H1 (cell line): Measurements from ENCODE around the gene INVS. TPM values are rescaled to one million over a fixed set of nuclear protein-coding genes. Genes with fewer than 3 reads are reported as not detected.
"Not testable (repeated sequence)": the region's sequence is repeated elsewhere in the genome, so short reads cannot be mapped to it uniquely, and the experiment has no call there.

Experiments
- CTCF ChIA-PET: fragments of 300-600 bp; sonication (Branson Sonifier 250); formaldehyde crosslinking; loops from one replicate; lab custom pipeline; 2021; ENCODE audit not compliant: partially characterized antibody; lab: Charles Lee
- POLR2A ChIA-PET: fragments of 300-600 bp; sonication (Branson Sonifier 250); formaldehyde crosslinking; loops from one replicate; lab custom pipeline; 2021; ENCODE audit warnings: inconsistent platforms; ENCODE audit not compliant: partially characterized antibody; lab: Charles Lee
- DNase-seq, 2 experiments: peaks; one replicate each; pipeline versions ENCODE4 v3.0.0 to v3.0.0-alpha.2; 2010 to 2022; ENCODE audit warnings: low spot score in 2 of 2, low read depth in 1 of 2, mixed read lengths in 1 of 2
- FAIRE-seq: peaks from 2 replicates; lab custom pipeline; 2011; peaks lifted over from hg19 to GRCh38; lab: Jason Lieb, UNC
- H2AFZ ChIP-seq: 2 replicates; pipeline ENCODE4 v1.8.1; 2012; ENCODE audit warnings: low read length, inconsistent platforms
- H2AK5ac ChIP-seq: 2 replicates; pipeline ENCODE4 v1.6.1; 2013; ENCODE audit warnings: low read depth, low read length
- H2BK120ac ChIP-seq: replicated peaks from 2 replicates; pipeline ENCODE3; 2013; ENCODE audit warnings: low read depth, low read length, inconsistent platforms
- H2BK12ac ChIP-seq: 2 replicates; pipeline ENCODE4 v1.6.1; 2013; ENCODE audit warnings: low read depth, low read length
- H2BK15ac ChIP-seq: 2 replicates; pipeline ENCODE4 v1.6.1; 2013; ENCODE audit warnings: low read length
- H2BK20ac ChIP-seq: 2 replicates; pipeline ENCODE4 v1.6.1; 2013; ENCODE audit warnings: low read length
- H2BK5ac ChIP-seq: 2 replicates; pipeline ENCODE4 v1.6.1; 2013; ENCODE audit warnings: low read depth, low read length
- H3K14ac ChIP-seq: 2 replicates; pipeline ENCODE4 v1.6.1; 2013; ENCODE audit warnings: inconsistent platforms; ENCODE audit not compliant: insufficient read length
- H3K18ac ChIP-seq: 2 replicates; pipeline ENCODE4 v1.6.1; 2013; ENCODE audit warnings: low read length; ENCODE audit errors: extremely low read depth
- H3K23ac ChIP-seq: 2 replicates; pipeline ENCODE4 v1.6.1; 2013; ENCODE audit warnings: inconsistent platforms; ENCODE audit not compliant: insufficient read length
- H3K23me2 ChIP-seq: 2 replicates; pipeline ENCODE4 v1.6.1; 2013; ENCODE audit warnings: low read depth, low read length
- H3K27ac ChIP-seq: 2 replicates; pipeline ENCODE4 v1.6.1; 2011; ENCODE audit warnings: low read depth, low read length, inconsistent platforms
- H3K27me3 ChIP-seq, 4 experiments: replicated peaks in 1 of 4; 1 replicate in 1 of 4; 2 replicates in 3 of 4; pipeline versions ENCODE4 v1.6.1 to v1.8.1; 2011 to 2013; ENCODE audit warnings: low read length in 3 of 4, mild to moderate bottlenecking in 3 of 4, inconsistent platforms in 2 of 4, mixed read lengths in 2 of 4, moderate library complexity in 1 of 4; ENCODE audit not compliant: control insufficient read depth in 3 of 4, insufficient read depth in 3 of 4; ENCODE audit errors: extremely low read depth in 1 of 4
- H3K36me3 ChIP-seq, 4 experiments: 2 replicates each; pipeline versions ENCODE4 v1.6.1 to v1.8.1; 2011 to 2013; ENCODE audit warnings: mild to moderate bottlenecking in 4 of 4, low read length in 3 of 4, moderate library complexity in 2 of 4, control low read depth in 1 of 4, inconsistent platforms in 1 of 4; ENCODE audit not compliant: insufficient read depth in 4 of 4, control insufficient read depth in 2 of 4
- H3K4ac ChIP-seq: replicated peaks from 2 replicates; pipeline ENCODE3; 2013; ENCODE audit warnings: low read length, low read depth, mixed read lengths, inconsistent platforms; ENCODE audit not compliant: insufficient read length
- H3K4me1 ChIP-seq, 4 experiments: replicated peaks in 1 of 4; 1 replicate in 1 of 4; 2 replicates in 3 of 4; pipeline versions ENCODE4 v1.6.1 to v1.8.1; 2011 to 2013; ENCODE audit warnings: low read length in 3 of 4, inconsistent platforms in 2 of 4, mixed read lengths in 1 of 4; ENCODE audit not compliant: insufficient read depth in 4 of 4, control insufficient read depth in 3 of 4
- H3K4me2 ChIP-seq, 2 experiments: 2 replicates each; pipeline versions ENCODE4 v1.6.1 to v1.8.1; 2011 to 2013; ENCODE audit warnings: low read depth in 2 of 2, low read length in 2 of 2, control low read depth in 1 of 2, inconsistent platforms in 1 of 2, mild to moderate bottlenecking in 1 of 2; ENCODE audit not compliant: insufficient read depth in 1 of 2
- H3K4me3 ChIP-seq, 4 experiments: fragments of 200-600, 300-600 bp in 1 of 4; sonication (generic), shearing (Covaris generic), sonication (Bioruptor Twin) in 1 of 4; 2 replicates each; pipeline versions ENCODE4 v1.5.1 to v1.8.1; 2011 to 2016; ENCODE audit warnings: low read length in 4 of 4, low read depth in 3 of 4, control low read depth in 2 of 4, inconsistent platforms in 2 of 4, mild to moderate bottlenecking in 2 of 4, mixed read lengths in 1 of 4, moderate library complexity in 1 of 4; ENCODE audit not compliant: insufficient read depth in 2 of 4; ENCODE audit errors: extremely low read depth in 1 of 4
- H3K56ac ChIP-seq: replicated peaks from 2 replicates; pipeline ENCODE3; 2013; ENCODE audit warnings: low read depth, mild to moderate bottlenecking, mixed read lengths, low read length, inconsistent platforms; ENCODE audit not compliant: insufficient read length
- H3K79me1 ChIP-seq: 2 replicates; pipeline ENCODE4 v1.6.1; 2013; ENCODE audit warnings: low read depth, low read length, control low read depth
- H3K79me2 ChIP-seq, 2 experiments: 2 replicates each; pipeline versions ENCODE4 v1.6.1 to v1.8.1; 2012 to 2013; ENCODE audit warnings: low read length in 2 of 2, mild to moderate bottlenecking in 2 of 2, inconsistent platforms in 1 of 2; ENCODE audit not compliant: insufficient read depth in 2 of 2, control insufficient read depth in 1 of 2
- H3K9ac ChIP-seq, 4 experiments: replicated peaks in 1 of 4; 1 replicate in 1 of 4; 2 replicates in 3 of 4; pipeline versions ENCODE4 v1.6.1 to v1.8.1; 2011 to 2013; ENCODE audit warnings: low read depth in 3 of 4, low read length in 3 of 4, control low read depth in 2 of 4, mild to moderate bottlenecking in 2 of 4, moderate library complexity in 2 of 4, inconsistent platforms in 1 of 4; ENCODE audit errors: extremely low read depth in 1 of 4
- H3K9me3 ChIP-seq, 2 experiments: 2 replicates each; pipeline versions ENCODE4 v1.6.1 to v1.8.1; 2012 to 2013; ENCODE audit warnings: mild to moderate bottlenecking in 2 of 2, moderate library complexity in 2 of 2, control low read depth in 1 of 2, inconsistent platforms in 1 of 2, low read depth in 1 of 2, low read length in 1 of 2, mixed read lengths in 1 of 2; ENCODE audit not compliant: insufficient read depth in 2 of 2
- H4K20me1 ChIP-seq, 2 experiments: replicated peaks in 1 of 2; 2 replicates each; pipeline versions ENCODE3 to v1.8.1; 2011 to 2013; ENCODE audit warnings: inconsistent platforms in 2 of 2, low read length in 2 of 2, mild to moderate bottlenecking in 1 of 2; ENCODE audit not compliant: insufficient read depth in 2 of 2, control insufficient read depth in 1 of 2
- H4K5ac ChIP-seq: 2 replicates; pipeline ENCODE4 v1.6.1; 2013; ENCODE audit warnings: low read length, low read depth, mixed read lengths, inconsistent platforms; ENCODE audit not compliant: insufficient read length
- H4K8ac ChIP-seq: 2 replicates; pipeline ENCODE4 v1.8.0; 2013; ENCODE audit warnings: mild to moderate bottlenecking, moderate library complexity, low read length, inconsistent platforms; ENCODE audit not compliant: insufficient read depth; ENCODE audit errors: extremely low read depth
- H4K91ac ChIP-seq: replicated peaks from 2 replicates; pipeline ENCODE3; 2013; ENCODE audit warnings: low read length, mixed read lengths, inconsistent platforms; ENCODE audit not compliant: insufficient read length
- CREB1 ChIP-seq: IDR thresholded peaks from 2 replicates; pipeline ENCODE4 v1.6.1; 2012; ENCODE audit warnings: inconsistent platforms
- WGBS, 2 experiments: shearing (Covaris generic) in 1 of 2; methylation state at CpG; one replicate each; pipeline versions ENCODE4 v1.1.6 to v1.1.7; 2013 to 2015; ENCODE audit warnings: low lambda C conversion rate in 2 of 2, mixed read lengths in 2 of 2, inconsistent platforms in 1 of 2, low coverage in 1 of 2, missing lambda C conversion rate in 1 of 2; ENCODE audit not compliant: insufficient replicate concordance in 2 of 2, insufficient coverage in 1 of 2, insufficient read length in 1 of 2; ENCODE audit errors: extremely low coverage in 1 of 2, missing lambda C conversion rate in 1 of 2; 5-methylcytosine and 5-hydroxymethylcytosine counted together
- polyA plus RNA-seq, 7 experiments: library from polyadenylated mRNA; depleted of rRNA in 3 of 7; stranded (reverse) in 5 of 7; unstranded in 2 of 7; fragments of >200 nt in 5 of 7; fragments of 200-250 nt in 2 of 7; gene quantifications; 1 replicate in 5 of 7; 2 replicates in 1 of 7; 4 replicates in 1 of 7; pipeline versions ENCODE4 v1.2.1 to v1.2.3, GENCODE V29; 2011 to 2013; ENCODE audit warnings: missing spikeins in 2 of 7, mixed read lengths in 2 of 7
- total RNA-seq: library from RNA; stranded (reverse); fragmentation: NEBNext Ultra II Directional; extraction: Animal tissue kit (Norgen Biotek cat#: 25700); gene quantifications from 2 replicates; pipeline ENCODE4 v1.2.1, GENCODE V29; 2021

INVS gene
- total and polyA plus RNA-seq, 2 of the 8 experiments (the other 6 are each of a cell fraction or from before 2014, with no cell fraction given): 4.1 to 6.9 TPM

- TF ChIP-seq CREB1: no peak
These were observed 40.1 kb upstream of the INVS start (continued) for GRCh38 chr9:100058699-100059579.

GRCh38 chr9:100062683-100063082, 36.4 kb upstream of the INVS start:
- not testable (repeated sequence) for H3K4me1 ChIP-seq, H3K79me2 ChIP-seq, H3K23ac ChIP-seq, H3K18ac ChIP-seq, H3K36me3 ChIP-seq, H2BK20ac ChIP-seq, H3K56ac ChIP-seq, H3K4ac ChIP-seq, DNase-seq, H4K5ac ChIP-seq, H3K79me1 ChIP-seq, H2BK120ac ChIP-seq, H4K91ac ChIP-seq, H3K27me3 ChIP-seq, H2AFZ ChIP-seq, H2BK12ac ChIP-seq, H4K20me1 ChIP-seq, H3K27ac ChIP-seq, H3K9ac ChIP-seq, H3K4me3 ChIP-seq, H2BK15ac ChIP-seq, H3K4me2 ChIP-seq, H2BK5ac ChIP-seq, FAIRE-seq, H2AK5ac ChIP-seq, H3K14ac ChIP-seq, H3K9me3 ChIP-seq, H3K23me2 ChIP-seq
- CTCF ChIA-PET: interaction anchor here (0.6 to 1.3 kb wide), 5 partner anchors 10 to 220 kb away, joined by 3 to 5 read pairs (median 3); no protein-coding TSS in a partner anchor
- peak overlapping the region; percentile 51; the same call in 1 of the 2 replicates for H4K8ac ChIP-seq
- WGBS, 2 experiments: 80% methylated on average over 1 of the region's 1 CpG; no CpG with 5 or more reads in 1 of the 2 experiments
- POLR2A ChIA-PET: interaction anchor here (0.6 kb wide), 1 partner anchor 13 kb away, joined by 3 read pairs; no protein-coding TSS in a partner anchor
